IMR-90 (cell line): ENCODE data around the gene HMGN1.
"Not testable (repeated sequence)": the region's sequence is repeated elsewhere in the genome, so short reads cannot be mapped to it uniquely, and the experiment has no call there.

ENCODE experiments used
- CEBPB ChIP-seq: IDR thresholded peaks from 2 replicates; pipeline ENCODE4 v1.6.1; 2012; ENCODE audit warnings: low read depth, low read length, improper control_type of control experiment
- CHD1 ChIP-seq: IDR thresholded peaks from 2 replicates; pipeline ENCODE4 v1.6.1; 2012; ENCODE audit warnings: low read depth, low read length, improper control_type of control experiment
- FOS ChIP-seq: fragments of 150-350 bp; IDR thresholded peaks from 2 replicates; pipeline ENCODE4 v1.6.1; 2016; ENCODE audit warnings: low read depth, low read length
- MAFK ChIP-seq: IDR thresholded peaks from 2 replicates; pipeline ENCODE4 v1.6.1; 2012; ENCODE audit warnings: low read depth, low read length, improper control_type of control experiment
- MAZ ChIP-seq: IDR thresholded peaks from 2 replicates; pipeline ENCODE4 v1.6.1; 2012; ENCODE audit warnings: low read depth, mild to moderate bottlenecking, low read length, improper control_type of control experiment, moderate library complexity, borderline replicate concordance
- MXI1 ChIP-seq: IDR thresholded peaks from 2 replicates; pipeline ENCODE4 v1.6.1; 2012; ENCODE audit warnings: low read depth, mild to moderate bottlenecking, low read length, moderate library complexity, borderline replicate concordance
- NFE2L2 ChIP-seq: fragments of 150-350 bp; IDR thresholded peaks from 2 replicates; pipeline ENCODE4 v1.6.1; 2016; ENCODE audit warnings: low read depth, mild to moderate bottlenecking, low read length
- POLR2A ChIP-seq: IDR thresholded peaks from 2 replicates; pipeline ENCODE4 v1.6.1; 2012; ENCODE audit warnings: mild to moderate bottlenecking, low read depth, low read length
- RAD21 ChIP-seq: IDR thresholded peaks from 2 replicates; pipeline ENCODE4 v1.6.1; 2012; ENCODE audit warnings: low read length, improper control_type of control experiment
- RFX5 ChIP-seq: IDR thresholded peaks from 2 replicates; pipeline ENCODE4 v1.8.0; 2012; ENCODE audit warnings: low read depth, mild to moderate bottlenecking, low read length, moderate library complexity
- SMC3 ChIP-seq: fragments of 150-350 bp; IDR thresholded peaks from 2 replicates; pipeline ENCODE4 v1.6.1; 2016; ENCODE audit warnings: low read depth, mild to moderate bottlenecking, antibody characterized with exemption, low read length, moderate library complexity
- TF ChIP-seq, protein P1 (sequence below): conservative IDR thresholded peaks from 2 replicates; pipeline ENCODE4 v1.5.1; 2012; ENCODE audit warnings: mild to moderate bottlenecking, low read depth, low read length, improper control_type of control experiment
- TF ChIP-seq, protein P2 (sequence below): fragments of 150-350 bp; IDR thresholded peaks from 2 replicates; pipeline ENCODE4 v1.6.1; 2016; ENCODE audit warnings: low read depth, mild to moderate bottlenecking, low read length, moderate library complexity, borderline replicate concordance
- TF ChIP-seq, protein P3 (sequence below): fragments of 150-350 bp; IDR thresholded peaks from 2 replicates; pipeline ENCODE4 v1.6.1; 2017; ENCODE audit warnings: mild to moderate bottlenecking, antibody characterized with exemption, low read length, low read depth

DNA sequence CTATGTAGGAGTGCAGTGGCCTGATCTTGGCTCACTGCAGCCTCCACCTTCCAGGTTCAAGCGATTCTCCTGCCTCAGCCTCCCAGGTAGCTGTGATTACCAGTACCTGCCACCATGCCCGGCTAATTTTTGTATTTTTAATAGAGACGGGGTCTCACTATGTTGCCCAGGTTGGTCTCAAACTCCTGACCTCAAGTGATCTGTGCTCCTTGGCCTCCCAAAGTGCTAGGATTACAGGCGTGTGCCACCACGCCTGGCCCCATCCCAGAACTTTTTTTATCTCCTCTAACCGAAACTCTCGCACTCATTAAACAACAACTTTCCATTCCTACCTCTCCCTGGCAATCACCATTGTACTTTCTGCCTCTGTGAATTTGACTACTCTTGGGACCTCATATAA is 33.2 kb upstream of the HMGN1 start:
- TF ChIP-seq, protein P1, sequence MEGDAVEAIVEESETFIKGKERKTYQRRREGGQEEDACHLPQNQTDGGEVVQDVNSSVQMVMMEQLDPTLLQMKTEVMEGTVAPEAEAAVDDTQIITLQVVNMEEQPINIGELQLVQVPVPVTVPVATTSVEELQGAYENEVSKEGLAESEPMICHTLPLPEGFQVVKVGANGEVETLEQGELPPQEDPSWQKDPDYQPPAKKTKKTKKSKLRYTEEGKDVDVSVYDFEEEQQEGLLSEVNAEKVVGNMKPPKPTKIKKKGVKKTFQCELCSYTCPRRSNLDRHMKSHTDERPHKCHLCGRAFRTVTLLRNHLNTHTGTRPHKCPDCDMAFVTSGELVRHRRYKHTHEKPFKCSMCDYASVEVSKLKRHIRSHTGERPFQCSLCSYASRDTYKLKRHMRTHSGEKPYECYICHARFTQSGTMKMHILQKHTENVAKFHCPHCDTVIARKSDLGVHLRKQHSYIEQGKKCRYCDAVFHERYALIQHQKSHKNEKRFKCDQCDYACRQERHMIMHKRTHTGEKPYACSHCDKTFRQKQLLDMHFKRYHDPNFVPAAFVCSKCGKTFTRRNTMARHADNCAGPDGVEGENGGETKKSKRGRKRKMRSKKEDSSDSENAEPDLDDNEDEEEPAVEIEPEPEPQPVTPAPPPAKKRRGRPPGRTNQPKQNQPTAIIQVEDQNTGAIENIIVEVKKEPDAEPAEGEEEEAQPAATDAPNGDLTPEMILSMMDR: not testable (repeated sequence)
- not testable (repeated sequence) for TF ChIP-seq POLR2A, RAD21, FOS, MXI1, SMC3, CEBPB, MAFK, MAZ, CHD1, RFX5, NFE2L2
- TF ChIP-seq, protein P2, sequence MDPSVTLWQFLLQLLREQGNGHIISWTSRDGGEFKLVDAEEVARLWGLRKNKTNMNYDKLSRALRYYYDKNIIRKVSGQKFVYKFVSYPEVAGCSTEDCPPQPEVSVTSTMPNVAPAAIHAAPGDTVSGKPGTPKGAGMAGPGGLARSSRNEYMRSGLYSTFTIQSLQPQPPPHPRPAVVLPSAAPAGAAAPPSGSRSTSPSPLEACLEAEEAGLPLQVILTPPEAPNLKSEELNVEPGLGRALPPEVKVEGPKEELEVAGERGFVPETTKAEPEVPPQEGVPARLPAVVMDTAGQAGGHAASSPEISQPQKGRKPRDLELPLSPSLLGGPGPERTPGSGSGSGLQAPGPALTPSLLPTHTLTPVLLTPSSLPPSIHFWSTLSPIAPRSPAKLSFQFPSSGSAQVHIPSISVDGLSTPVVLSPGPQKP: not testable (repeated sequence)
- TF ChIP-seq, protein P3, sequence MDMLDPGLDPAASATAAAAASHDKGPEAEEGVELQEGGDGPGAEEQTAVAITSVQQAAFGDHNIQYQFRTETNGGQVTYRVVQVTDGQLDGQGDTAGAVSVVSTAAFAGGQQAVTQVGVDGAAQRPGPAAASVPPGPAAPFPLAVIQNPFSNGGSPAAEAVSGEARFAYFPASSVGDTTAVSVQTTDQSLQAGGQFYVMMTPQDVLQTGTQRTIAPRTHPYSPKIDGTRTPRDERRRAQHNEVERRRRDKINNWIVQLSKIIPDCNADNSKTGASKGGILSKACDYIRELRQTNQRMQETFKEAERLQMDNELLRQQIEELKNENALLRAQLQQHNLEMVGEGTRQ: not testable (repeated sequence)
